Stimulated activated CD8-positive, alpha-beta memory T cell treated with anti-CD3 and anti-CD28 coated beads, Interleukin-4, amount 100 ng/mL, for 24 hours (primary cell): ENCODE results near the gene SSBP3.
"Not testable (repeated sequence)": the region's sequence is repeated elsewhere in the genome, so short reads cannot be mapped to it uniquely, and the experiment has no call there.

Experiments used
- DNase-seq: peaks from one replicate; pipeline ENCODE4 v3.0.0-alpha.2; 2020; ENCODE audit warnings: low read depth

The SSBP3 gene

DNA sequence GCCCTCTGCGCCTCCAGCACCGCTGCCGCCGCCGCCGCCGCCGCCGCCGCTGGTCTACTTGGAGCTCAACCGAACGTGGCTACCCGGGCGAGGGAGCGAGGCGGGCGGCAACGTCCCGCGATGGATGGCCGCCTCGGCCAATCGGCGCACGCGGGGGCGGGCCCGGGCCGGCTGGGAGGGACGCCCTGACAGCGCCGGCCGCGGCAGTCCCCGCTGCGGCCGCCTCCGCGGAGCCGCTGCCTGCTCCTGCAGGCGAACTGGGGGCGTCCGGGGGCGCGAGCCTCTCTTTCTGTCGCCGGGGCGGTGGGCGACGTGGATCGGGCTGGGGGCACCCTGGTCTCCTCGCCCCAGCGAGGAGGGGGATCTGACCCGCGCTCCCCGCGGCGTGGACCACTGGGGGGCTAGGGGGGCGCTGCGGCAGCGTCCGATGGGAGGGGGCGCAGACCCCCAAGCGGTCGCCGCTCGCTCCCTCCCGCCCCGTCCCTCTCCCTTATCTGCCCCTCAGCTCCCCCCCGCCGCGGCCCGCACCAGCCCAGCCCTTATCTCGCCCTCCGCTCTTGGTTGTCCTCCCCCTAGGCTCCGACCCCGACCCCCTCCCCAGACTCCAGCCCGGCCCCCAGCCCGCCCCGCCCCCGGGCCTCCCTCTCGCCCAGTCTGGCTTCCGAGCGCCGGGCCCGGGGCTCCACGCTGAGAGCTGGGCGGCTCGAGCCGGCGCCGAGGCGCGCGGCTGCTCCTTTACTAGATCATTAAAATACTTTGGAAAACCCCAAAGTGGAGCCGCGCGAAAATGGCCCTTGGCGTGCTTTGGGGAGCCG is at the start of gene SSBP3:
Gene SSBP3, minus strand, starts transcription at position 56 of the 815 bp plus-strand sequence.
- peak; percentile 88 for DNase-seq

DNA sequence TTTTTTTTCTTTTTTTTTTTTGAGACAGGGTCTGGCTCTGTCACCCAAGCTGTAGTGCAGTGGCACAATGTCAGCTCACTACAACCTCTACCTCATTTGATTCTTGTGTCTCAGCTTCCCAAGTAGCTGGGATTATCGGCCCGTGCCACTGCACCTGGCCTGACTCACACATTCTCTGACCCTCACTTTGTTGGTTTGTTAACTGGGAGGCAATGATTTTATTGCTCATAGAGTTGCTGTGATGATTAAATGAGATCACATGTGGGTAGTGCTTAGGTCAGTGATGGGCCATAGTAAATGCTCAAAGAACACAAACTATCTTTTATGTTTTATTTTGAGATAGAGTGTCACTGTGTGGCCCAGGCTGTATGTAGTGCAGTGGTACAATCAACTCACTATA is 47.3 kb upstream of the SSBP3 start:
- no peak for DNase-seq

DNA sequence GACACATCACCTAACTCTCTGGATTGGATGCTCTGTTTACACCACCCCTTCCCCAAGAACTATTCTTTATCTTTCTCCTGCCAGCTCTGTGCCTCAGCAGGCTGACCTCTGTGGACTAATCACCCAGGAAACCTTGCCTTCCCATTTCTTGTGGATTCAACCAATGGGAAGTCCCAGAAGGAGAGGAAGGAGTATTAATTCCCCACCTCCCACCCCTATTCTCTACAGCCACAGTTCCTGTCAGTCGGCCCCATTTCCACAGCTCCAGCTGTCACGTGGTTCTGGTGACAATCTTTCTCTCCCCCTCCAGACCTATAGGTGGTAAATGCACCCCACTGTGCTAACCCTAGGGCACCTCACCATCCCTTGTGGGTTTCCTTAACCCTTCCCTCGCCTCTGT is 46.8 kb upstream of the SSBP3 start:
- DNase-seq: no peak

DNA sequence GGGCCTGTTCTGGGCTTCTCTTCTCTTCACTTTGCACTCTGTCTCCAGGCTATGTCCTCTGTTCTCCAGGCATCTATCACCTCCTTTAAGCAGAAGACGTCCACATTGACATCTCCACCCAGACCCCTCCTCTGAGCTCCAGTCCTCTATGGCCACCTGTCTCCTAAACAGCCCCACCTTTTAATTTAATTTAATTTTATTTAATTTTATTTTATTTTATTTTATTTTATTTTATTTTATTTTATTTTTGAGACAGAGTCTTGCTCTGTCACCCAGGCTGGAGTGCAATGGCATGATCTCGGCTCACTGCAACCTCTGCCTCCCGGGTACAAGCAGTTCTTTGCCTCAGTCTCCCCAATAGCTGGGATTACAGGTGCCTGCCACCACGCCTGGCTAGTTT is 43.2 kb upstream of the SSBP3 start:
- DNase-seq: not testable (repeated sequence)

DNA sequence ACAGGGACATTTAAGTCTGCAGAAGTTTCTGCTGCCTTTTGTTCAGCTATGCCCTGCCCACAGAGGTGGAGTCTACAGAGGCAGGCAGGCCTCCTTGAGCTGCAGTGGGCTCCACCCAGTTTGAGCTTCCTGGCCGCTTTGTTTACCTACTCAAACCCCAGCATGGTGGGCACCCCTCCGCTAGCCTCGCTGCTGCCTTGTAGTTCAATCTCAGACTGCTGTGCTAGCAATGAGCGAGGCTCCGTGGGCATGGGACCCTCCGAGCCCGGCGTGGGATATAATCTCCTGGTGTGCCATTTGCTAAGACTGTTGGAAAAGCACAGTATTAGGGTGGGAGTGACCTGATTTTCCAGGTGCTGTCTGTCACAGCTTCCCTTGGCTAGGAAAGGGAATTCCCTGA is 42.6 kb upstream of the SSBP3 start:
- not testable (repeated sequence) for DNase-seq

DNA sequence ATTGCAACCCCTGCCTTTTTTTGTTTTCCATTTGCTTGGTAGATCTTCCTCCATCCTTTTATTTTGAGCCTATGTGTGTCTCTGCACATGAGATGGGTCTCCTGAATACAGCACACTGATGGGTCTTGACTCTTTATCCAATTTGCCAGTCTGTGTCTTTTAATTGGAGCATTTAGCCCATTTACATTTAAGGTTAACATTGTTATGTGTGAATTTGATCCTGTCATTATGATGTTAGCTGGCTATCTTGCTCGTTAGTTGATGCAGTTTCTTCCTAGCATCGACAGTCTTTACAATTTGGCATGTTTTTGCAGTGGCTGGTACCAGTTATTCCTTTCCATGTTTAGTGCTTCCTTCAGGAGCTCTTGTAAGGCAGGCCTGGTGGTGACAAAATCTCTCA is 40.9 kb upstream of the SSBP3 start:
- not testable (repeated sequence) for DNase-seq

DNA sequence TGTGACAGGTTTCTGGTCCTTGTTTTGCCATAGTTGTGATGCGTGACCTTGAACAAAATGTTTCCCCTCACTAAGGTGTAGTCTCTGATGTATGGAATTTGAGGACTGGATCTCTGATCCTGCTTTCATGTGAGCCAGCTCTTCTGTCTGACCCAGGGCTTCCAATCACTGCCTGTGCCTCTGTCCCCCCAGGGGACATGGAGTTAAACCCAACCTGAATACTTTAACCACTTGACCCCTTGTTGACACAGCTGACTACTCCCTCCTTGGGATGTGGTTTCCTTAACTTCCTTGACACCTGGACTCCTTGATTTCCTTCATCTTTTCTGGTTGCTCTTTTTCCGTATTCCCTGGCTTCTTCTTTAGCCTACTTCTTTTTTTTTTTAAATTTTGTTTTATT is 36.0 kb upstream of the SSBP3 start:
- no peak for DNase-seq

DNA sequence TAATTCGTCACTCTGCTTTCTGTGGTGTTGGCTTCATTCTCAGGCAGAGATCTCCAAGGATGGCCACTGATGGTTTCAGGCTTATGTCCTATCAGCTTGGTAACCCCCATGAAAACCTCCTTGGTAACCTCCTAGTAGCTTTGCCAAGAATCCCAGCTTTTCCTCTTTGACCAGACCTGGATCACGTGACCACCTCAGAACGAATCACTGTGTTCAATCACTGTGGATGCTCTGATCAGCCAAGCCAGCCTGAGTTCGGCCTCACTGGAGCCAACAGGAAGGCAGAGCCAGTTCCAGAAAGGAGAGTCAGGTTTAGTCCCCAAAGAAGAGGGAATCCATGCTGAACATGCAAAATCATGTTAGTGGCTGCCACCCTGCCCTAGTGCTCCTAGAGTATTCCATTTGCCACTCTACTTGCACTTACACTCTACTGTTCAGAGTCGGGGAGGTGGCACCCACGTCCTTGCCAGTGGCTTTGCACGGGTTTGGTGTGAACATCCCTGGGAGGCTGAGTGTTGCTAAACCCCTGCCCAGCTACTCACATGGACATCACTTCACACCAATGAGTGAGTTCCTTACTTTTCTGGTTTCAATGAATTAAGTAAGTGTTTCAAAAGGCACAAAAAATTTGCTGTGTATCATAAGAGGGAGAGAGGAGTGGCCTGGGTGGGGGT is 33.5 kb upstream of the SSBP3 start:
- DNase-seq: no peak

DNA sequence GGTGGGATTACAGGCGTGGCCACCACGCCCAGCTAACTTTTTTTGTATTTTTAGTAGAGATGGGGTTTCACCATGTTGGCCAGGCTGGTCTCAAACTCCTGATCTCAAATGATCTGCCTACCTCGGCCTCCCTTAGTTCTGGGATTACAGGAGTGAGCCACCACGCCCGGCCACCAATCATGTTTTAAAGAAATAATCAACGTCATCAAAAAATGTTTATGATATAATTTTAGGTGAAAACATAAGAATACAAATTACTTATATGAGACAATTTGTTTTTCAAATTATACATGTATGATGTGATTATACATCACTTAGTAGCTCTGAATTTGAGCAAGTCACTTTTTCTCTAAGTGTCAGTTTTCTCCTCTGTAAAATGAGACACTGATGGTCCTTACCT is 31.6 kb upstream of the SSBP3 start:
- no peak for DNase-seq

DNA sequence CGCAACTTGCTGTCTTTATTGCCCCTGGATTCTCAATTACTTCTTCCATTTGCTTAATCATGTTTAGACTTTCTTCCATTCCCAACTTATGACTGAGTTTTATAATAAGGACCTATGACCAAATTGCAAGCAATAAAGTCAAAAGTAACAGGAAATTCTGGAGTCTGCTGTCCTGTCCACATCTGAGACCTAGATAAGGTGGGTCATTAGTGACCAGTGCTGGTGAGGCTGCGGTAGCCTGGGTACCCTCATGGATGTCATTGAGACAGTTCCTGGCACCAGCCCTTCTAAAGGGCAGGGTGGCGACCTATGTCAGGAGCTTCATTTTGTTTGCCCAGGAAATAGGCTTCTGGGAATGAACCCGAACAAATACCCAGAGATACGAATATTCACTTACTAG is 30.6 kb upstream of the SSBP3 start:
- DNase-seq: no peak

DNA sequence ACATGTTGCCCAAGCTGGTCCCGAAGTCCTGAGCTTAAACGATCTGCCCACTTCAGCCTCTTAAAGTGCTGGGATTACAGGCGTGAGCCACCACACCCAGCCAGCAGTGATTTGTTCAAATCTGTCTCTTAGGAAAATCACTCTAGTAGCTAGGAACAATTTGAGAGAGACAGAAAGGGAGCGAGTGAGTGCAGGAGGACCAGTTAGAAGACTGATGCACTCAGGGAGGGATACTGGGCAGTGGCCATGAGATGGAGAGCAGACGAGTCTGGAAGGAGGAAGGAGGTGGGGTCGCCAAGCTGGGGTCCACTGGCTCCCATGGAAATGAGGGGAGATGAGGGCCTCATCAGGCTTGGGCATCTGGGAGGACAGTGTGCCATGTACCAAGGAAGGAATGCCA is 23.6 kb upstream of the SSBP3 start:
- no peak for DNase-seq

DNA sequence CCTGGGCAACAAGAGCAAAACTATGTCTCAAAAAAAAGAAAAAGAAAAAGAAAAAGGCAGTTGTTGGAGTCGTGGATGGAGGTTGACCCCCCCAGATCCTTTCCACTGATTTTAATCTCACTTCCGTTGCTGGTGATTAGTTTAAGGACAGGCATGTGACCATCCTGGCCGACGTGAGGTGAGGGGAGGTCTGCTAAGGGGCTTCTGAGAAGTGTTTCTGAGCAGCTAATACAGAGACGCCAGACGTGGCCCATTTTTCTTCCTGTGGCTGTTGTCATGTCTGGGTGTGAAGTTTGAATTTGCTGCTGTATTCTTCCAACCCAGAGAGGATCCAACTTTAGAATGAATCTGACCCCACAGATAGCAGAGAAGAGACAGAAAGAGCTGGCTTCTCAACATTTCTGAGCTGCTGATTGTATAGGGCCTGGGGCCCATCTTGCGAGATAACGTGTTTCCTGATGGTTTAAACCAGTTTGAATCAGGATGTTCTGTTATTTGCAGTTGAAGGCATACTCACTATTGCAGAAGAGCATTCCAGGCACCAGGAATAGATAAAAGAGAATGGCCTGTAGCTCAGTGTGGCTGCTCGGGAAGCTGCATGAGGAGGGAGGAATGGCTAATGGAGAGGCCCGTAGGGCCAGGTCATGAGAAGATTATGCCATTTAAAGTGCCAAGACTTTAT is 22.8 kb upstream of the SSBP3 start:
- no peak for DNase-seq

DNA sequence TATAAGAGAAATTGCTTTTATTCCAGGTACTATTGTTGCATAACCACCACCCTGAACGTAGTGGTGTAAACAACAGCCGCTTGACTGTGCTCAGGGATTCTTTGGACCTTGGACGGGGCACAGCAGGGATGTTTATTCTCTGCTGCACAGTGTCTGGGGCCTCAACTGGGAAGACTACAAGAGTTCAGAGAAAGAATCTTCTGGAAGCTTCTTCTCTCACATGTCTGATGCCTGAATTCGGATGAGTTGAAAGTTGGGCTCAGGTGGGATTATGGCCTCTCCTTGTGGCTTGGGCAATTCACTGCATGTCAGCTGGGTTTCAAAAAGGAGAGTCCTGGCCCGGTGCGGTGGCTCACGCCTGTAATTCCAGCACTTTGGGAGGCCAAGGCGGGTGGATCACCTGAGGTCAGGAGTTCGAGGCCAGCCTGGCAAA is 19.0 kb upstream of the SSBP3 start:
- no peak for DNase-seq

DNA sequence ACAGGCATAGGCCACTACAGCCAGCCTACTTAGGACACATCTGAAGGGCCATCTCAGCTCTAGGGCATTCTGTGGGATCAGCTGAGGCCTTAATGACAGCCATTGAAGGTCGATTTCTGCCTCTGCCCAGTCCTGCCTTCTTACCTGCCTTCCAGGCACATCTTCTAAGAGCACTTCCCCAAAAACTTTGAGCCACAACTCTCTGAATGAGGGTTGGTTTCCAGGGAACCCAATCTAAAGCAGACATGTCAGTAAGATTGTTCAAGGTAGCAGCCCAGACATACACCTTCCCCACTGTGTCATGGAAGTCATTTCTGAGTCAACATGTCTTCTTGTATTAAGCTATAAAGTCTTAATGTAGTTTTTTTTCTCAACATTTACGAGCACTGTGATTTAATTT is 18.2 kb upstream of the SSBP3 start:
- no peak for DNase-seq

DNA sequence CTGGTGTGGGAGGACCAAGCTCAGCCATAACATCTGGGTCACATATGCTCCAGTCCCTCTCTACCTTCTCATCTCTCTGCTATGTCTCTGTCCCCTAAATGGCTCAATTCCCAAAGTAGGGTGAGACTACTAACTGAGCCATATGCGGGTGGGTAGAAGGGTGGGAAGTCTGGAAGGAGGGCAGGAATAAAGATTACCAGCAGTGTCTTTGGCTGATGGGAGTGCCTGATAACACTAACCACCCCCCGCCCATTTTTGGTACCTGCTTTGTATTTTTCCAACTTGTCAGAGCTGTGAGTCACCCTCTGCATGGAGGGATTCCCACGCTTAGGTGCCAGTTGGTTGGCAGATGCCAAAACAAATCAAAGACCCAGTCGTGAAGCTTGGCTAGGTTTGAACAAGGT is 14.9 kb upstream of the SSBP3 start:
- no peak for DNase-seq

DNA sequence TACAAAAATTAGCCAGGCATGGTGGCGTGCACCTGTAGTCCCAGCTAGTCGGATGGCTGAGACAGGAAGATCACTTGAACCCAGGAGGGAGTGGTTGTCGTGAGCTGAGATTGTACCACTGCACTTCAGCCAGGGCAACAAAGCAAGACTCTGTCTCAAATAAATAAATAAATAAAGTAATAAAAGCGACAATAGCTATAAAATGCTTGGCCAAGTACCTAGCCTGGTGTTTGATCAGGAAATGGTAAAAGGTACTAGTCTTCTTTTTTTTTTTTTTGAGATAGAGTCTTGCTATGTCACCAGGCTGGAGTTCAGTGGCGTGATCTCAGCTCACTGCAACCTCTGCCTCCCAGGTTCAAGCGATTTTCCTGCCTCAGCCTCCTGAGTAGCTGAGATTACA is 12.4 kb upstream of the SSBP3 start:
- DNase-seq: not testable (repeated sequence)

DNA sequence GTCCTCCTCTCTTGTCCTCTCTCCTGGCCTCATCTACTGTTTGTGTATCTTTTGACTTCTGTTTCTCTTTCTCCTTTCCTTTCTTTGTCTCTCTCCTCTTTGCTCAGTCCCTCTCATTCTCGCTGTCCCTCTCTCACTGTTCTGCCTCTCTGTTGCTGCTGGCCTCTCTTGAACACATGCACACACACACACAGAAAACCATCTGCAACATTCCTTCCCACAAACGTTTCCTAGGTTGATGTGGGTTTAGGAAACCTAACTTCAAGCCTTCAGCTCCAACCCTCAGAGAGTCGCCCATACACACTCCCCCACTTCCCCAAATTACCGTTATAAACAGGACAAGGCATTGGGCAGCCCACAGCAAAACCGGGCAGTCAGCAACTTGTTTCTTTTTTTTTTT is 10.9 kb upstream of the SSBP3 start:
- no peak for DNase-seq

DNA sequence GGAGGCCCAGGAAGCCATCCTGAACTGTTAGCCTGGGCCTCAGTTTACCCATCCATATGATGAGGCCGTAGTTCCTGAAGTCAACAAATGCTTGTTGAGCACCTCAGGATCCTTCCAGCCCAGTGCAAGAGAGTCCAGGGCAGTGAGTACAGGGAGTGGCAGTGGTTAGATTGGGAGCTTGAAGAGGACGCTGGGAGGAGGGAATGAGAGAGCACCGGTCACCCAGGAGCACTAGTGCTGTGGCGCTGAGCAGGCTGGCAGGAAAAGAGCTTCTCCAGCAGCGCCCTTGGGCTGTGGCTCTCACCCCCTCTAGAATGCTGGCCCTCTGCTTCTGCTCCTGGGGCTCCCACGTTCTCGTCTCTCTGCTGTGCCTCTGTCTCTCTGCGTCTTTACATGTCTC is 10.2 kb upstream of the SSBP3 start:
- DNase-seq: no peak

DNA sequence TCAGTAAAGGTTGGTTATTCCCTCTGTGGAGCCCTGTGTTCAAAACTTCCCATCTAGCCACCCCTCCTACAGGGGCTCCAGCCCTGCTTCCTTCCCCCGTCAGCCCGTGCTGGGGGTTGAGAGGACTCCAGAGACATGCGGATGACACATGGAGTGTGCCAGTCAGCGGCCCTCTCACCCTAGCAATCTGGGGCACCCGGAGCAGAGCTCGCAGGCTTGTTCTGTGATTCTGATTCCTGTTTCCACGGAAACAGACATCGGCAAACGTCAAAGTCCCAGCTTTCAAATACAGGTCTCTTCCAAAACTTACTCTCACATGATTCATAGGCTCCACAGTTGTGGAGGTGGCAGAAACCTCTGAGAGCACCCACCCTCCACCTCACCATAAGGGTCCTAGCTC is 9.8 kb upstream of the SSBP3 start:
- DNase-seq: no peak

DNA sequence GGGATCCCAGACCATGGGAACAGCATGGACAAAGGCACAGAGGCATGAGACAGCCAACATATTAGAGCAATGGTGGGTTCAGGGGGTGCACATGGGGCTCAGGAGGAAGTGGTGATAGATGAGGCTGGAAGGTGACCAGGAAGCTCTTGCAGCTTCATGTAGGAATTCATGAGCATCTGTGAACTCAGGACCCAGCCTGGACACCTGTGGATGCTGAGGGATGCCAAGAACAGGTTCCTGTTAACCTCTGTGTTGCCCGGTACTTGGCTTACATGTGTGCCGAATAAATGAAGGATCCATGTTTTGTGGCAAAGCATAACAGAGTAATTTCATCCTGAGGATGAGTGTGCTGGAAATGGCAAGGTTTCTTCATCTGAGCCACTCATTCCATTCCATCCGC is 9.3 kb upstream of the SSBP3 start:
- no peak for DNase-seq

DNA sequence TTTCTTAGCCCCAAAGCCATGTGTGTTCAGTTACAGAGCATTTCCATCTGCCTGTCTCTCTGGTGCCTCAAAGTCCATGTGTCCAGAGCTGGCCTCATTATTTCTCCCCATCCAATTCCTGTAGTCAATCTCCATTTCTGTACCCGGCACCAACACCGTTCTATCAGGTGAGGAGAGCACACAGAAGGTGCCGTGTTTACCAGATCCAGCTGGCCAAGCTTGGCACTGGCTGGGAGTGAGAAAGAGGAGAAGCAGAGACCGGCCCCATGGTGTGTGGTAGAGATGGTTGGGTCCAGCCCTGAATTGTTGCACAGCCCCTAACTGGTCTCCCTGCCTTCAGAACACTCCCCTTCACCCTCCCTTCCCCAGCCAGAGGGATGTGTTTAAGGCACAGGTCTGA is 7.5 kb upstream of the SSBP3 start:
- DNase-seq: no peak

DNA sequence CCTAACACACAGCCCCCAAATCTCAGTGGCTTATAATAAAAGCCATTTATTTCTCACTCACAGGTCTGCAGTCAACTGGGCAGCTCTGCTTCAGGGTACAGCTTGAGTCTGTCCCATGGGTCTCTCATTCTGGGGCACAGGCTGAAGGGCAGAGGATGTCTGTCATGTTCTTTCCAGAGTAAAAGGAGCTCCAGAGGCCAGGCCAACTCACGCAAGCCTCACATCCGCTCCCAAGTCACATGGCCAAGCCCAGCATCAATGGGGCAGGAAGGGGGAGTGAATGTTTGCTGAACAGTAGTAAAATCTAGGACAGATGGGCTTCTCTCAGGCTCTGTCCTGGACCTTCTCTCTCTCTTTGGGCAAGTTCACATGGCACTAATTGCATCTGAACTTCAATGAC is 7.1 kb upstream of the SSBP3 start:
- DNase-seq: no peak

DNA sequence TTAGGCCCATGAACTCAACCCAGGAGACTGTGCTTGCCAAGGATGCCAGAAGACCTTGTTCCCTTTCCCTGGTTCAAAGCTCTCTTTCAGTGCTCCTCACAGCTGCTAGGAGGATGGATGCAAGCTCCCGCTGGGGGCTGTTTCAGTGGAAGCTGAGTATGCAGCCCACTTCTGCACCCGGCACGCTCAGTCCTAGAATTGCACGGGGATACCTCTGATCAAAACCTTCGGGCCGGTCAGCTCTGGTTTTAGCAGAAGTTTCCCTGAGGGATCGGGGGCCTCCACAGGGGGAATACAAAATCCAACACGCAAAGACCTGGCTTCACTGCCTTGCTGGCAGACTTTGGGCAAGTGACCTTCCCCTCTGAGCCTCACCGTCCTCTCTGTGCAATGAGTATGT is 4.2 kb upstream of the SSBP3 start:
- no peak for DNase-seq
